Mesothelial cell of epicardium (in vitro differentiated cells): ENCODE data around the gene CPHXL2. TPM values are rescaled to one million over a fixed set of nuclear protein-coding genes. Genes with fewer than 3 reads are reported as not detected.

Experiments
- DNase-seq, 2 experiments: peaks; one replicate each; pipeline ENCODE4 v3.0.0; 2021; ENCODE audit warnings: low spot score in 2 of 2; ENCODE audit not compliant: unreplicated experiment in 2 of 2
- H3K27ac Mint-ChIP-seq: 2 replicates; pipeline ENCODE4 v1.8.0; 2021; ENCODE audit warnings: mixed read lengths
- H3K27me3 Mint-ChIP-seq: 2 replicates; pipeline ENCODE4 v1.8.0; 2021; ENCODE audit warnings: low read depth, mixed read lengths
- H3K36me3 Mint-ChIP-seq: 2 replicates; pipeline ENCODE4 v1.8.0; 2021; ENCODE audit warnings: mixed read lengths
- H3K4me1 Mint-ChIP-seq: 2 replicates; pipeline ENCODE4 v1.8.0; 2021; ENCODE audit warnings: mixed read lengths
- H3K4me3 Mint-ChIP-seq: 2 replicates; pipeline ENCODE4 v1.8.0; 2021; ENCODE audit warnings: mild to moderate bottlenecking, moderate library complexity, mixed read lengths
- H3K9me3 Mint-ChIP-seq: 2 replicates; pipeline ENCODE4 v1.8.0; 2021; ENCODE audit warnings: mixed read lengths
- total RNA-seq: library from RNA; stranded (reverse); gene quantifications from 3 replicates; pipeline ENCODE4 v1.2.1, GENCODE V29; 2021
- TF ChIP-seq, protein P1 (sequence below): fragments of 200-600 bp; sonication (generic); IDR thresholded peaks from one replicate; pipeline ENCODE4 v1.5.0; 2021; ENCODE audit warnings: antibody characterized with exemption; ENCODE audit not compliant: unreplicated experiment

Gene CPHXL2
- total RNA-seq, 1 donor from 2014 or later, result not detected

- DNase-seq, result no peak
- no peak overlapping the region for H3K4me3 Mint-ChIP-seq
- TF ChIP-seq, protein P1, sequence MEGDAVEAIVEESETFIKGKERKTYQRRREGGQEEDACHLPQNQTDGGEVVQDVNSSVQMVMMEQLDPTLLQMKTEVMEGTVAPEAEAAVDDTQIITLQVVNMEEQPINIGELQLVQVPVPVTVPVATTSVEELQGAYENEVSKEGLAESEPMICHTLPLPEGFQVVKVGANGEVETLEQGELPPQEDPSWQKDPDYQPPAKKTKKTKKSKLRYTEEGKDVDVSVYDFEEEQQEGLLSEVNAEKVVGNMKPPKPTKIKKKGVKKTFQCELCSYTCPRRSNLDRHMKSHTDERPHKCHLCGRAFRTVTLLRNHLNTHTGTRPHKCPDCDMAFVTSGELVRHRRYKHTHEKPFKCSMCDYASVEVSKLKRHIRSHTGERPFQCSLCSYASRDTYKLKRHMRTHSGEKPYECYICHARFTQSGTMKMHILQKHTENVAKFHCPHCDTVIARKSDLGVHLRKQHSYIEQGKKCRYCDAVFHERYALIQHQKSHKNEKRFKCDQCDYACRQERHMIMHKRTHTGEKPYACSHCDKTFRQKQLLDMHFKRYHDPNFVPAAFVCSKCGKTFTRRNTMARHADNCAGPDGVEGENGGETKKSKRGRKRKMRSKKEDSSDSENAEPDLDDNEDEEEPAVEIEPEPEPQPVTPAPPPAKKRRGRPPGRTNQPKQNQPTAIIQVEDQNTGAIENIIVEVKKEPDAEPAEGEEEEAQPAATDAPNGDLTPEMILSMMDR, result no peak
- H3K36me3 Mint-ChIP-seq, result peaks cover 60% of the 10 kb centered on the region
- no peaks in the 10 kb centered on the region for H3K4me1 Mint-ChIP-seq
- H3K27me3 Mint-ChIP-seq, result no peaks in the 10 kb centered on the region
- no peaks in the 10 kb centered on the region for H3K9me3 Mint-ChIP-seq
- no peak overlapping the region for H3K27ac Mint-ChIP-seq
Measured at GRCh38 chr16:75635036-75635435, 41.8 kb downstream of the CPHXL2 start.

DNA sequence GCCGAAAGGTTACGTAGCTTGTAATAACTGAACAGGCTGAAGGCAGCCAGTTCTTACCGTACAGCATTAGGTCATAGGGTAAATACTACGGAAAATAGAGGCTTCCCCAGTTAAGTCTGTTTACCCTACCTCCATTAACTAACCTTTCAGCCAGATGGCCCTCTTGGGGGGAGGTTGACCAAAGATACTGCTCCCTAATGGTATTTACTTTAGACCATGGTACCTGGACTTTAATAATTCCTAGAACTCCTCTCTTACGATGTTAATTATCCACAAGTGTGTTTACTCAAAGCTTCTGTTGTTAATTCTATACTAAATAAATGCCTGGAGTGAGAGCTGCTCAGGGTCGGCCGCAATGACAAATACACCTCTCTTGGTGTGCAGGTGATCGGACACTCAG lies 44.0 kb downstream of the CPHXL2 start:
- TF ChIP-seq, protein P1, result no peak
- no peak overlapping the region for H3K4me3 Mint-ChIP-seq
- H3K27ac Mint-ChIP-seq, result no peak overlapping the region

GRCh38 chr16:75630052-75630451 lies 46.8 kb downstream of the CPHXL2 start:
- no peak overlapping the region for H3K27ac Mint-ChIP-seq
- no peak overlapping the region for H3K4me3 Mint-ChIP-seq
- no peaks in the 10 kb centered on the region for H3K27me3 Mint-ChIP-seq
- DNase-seq, result no peak
- TF ChIP-seq, protein P1, result no peak
- H3K9me3 Mint-ChIP-seq, result no peaks in the 10 kb centered on the region
- H3K36me3 Mint-ChIP-seq, result peaks cover 61% of the 10 kb centered on the region
- H3K4me1 Mint-ChIP-seq, result no peaks in the 10 kb centered on the region

More for the DNA sequence above, 44.0 kb downstream of the CPHXL2 start:
- Mint-ChIP-seq H3K27me3 (no peaks in the 10 kb centered on the region), H3K4me1 (no peaks in the 10 kb centered on the region), H3K36me3 (peaks cover 61% of the 10 kb centered on the region), H3K9me3 (no peaks in the 10 kb centered on the region)
- no peak for DNase-seq

DNA sequence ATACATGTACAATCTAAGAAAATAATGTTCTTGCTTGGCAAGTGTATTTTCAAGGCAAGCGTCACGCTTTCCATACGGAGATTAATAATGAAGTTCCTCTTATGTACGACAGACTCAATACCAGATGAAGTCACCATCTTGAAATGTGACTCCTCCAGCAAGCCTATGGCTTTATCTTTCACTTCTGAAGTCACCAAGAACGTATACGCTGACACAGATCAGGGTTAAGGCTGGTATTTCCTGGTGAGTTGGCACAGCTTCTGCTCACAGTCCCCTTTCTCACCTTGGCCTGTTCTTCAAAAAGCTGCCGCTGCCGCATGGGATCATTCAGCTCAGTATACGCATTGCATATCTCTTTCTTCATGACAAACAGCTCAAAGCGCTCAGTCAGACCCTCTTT lies 47.7 kb downstream of the CPHXL2 start:
- Mint-ChIP-seq H3K4me1 (peaks cover 1% of the 10 kb centered on the region), H3K27ac (no peak overlapping the region), H3K4me3 (no peak overlapping the region), H3K36me3 (peaks cover 59% of the 10 kb centered on the region), H3K9me3 (no peaks in the 10 kb centered on the region), H3K27me3 (no peaks in the 10 kb centered on the region)
- TF ChIP-seq, protein P1, result no peak
- DNase-seq, result no peak

GRCh38 chr16:75628351-75628750 lies 48.5 kb downstream of the CPHXL2 start:
- H3K27me3 Mint-ChIP-seq, result no peaks in the 10 kb centered on the region
- no peaks in the 10 kb centered on the region for H3K9me3 Mint-ChIP-seq
- H3K4me1 Mint-ChIP-seq, result peaks cover 1% of the 10 kb centered on the region
- no peak overlapping the region for H3K27ac Mint-ChIP-seq
- no peak overlapping the region for H3K4me3 Mint-ChIP-seq
- H3K36me3 Mint-ChIP-seq, result peaks cover 53% of the 10 kb centered on the region
- DNase-seq, result no peak
- TF ChIP-seq, protein P1, result no peak

- Mint-ChIP-seq H3K9me3 (no peaks in the 10 kb centered on the region), H3K36me3 (peaks cover 51% of the 10 kb centered on the region), H3K27me3 (no peaks in the 10 kb centered on the region), H3K4me1 (peaks cover 1% of the 10 kb centered on the region), H3K4me3 (no peak overlapping the region), H3K27ac (no peak overlapping the region)
- TF ChIP-seq, protein P1, result no peak
- DNase-seq, result no peak
Measured at GRCh38 chr16:75627851-75628250, 49.0 kb downstream of the CPHXL2 start.
